Mesothelial cell of epicardium (in vitro differentiated cells): ENCODE measurements around the gene CALML4. TPM values are rescaled to one million over a fixed set of nuclear protein-coding genes. Genes with fewer than 3 reads are reported as not detected.

Experiments used
- DNase-seq, 2 experiments: peaks; one replicate each; pipeline ENCODE4 v3.0.0; 2021; ENCODE audit warnings: low spot score in 2 of 2; ENCODE audit not compliant: unreplicated experiment in 2 of 2
- H3K27ac Mint-ChIP-seq: 2 replicates; pipeline ENCODE4 v1.8.0; 2021; ENCODE audit warnings: mixed read lengths
- H3K27me3 Mint-ChIP-seq: 2 replicates; pipeline ENCODE4 v1.8.0; 2021; ENCODE audit warnings: low read depth, mixed read lengths
- H3K36me3 Mint-ChIP-seq: 2 replicates; pipeline ENCODE4 v1.8.0; 2021; ENCODE audit warnings: mixed read lengths
- H3K4me1 Mint-ChIP-seq: 2 replicates; pipeline ENCODE4 v1.8.0; 2021; ENCODE audit warnings: mixed read lengths
- H3K4me3 Mint-ChIP-seq: 2 replicates; pipeline ENCODE4 v1.8.0; 2021; ENCODE audit warnings: mild to moderate bottlenecking, moderate library complexity, mixed read lengths
- H3K9me3 Mint-ChIP-seq: 2 replicates; pipeline ENCODE4 v1.8.0; 2021; ENCODE audit warnings: mixed read lengths
- CTCF ChIP-seq: fragments of 200-600 bp; sonication (generic); IDR thresholded peaks from one replicate; pipeline ENCODE4 v1.5.0; 2021; ENCODE audit warnings: antibody characterized with exemption; ENCODE audit not compliant: unreplicated experiment
- total RNA-seq: library from RNA; stranded (reverse); gene quantifications from 3 replicates; pipeline ENCODE4 v1.2.1, GENCODE V29; 2021

Gene CALML4
- total RNA-seq, 1 donor from 2014 or later: 8.4 TPM

GRCh38 chr15:68209735-68210408 is 4.7 kb upstream of the CALML4 start:
- Mint-ChIP-seq H3K4me1 (peaks cover 9% of the 10 kb centered on the region), H3K36me3 (peaks cover 1% of the 10 kb centered on the region), H3K9me3 (no peaks in the 10 kb centered on the region), H3K27ac (no peak overlapping the region), H3K4me3 (no peak overlapping the region), H3K27me3 (no peaks in the 10 kb centered on the region)
- no peak for DNase-seq
- no peak for TF ChIP-seq CTCF

DNA sequence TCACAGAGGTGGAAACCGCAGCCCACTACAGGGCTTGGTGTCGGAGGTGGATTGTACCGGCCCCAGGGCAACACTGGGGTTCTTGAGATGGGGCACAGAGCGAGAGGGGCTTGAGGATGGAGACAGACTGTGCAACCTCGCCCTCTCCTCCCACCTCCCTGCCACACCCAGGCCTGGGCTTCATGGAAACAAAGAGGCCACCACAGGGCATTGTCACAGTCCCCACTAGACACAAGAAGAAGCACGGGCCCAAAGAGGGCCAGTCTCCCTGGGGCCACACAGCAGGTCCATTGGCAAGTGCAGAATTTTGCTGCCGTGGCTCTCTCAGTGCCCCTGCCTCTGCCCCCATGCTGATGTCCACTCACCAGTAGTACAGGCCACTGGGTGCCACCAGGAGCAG is 4.1 kb upstream of the CALML4 start:
- no peak overlapping the region for H3K27ac Mint-ChIP-seq
- H3K36me3 Mint-ChIP-seq: peaks cover 1% of the 10 kb centered on the region
- H3K4me1 Mint-ChIP-seq: peaks cover 12% of the 10 kb centered on the region
- TF ChIP-seq CTCF: no peak
- H3K27me3 Mint-ChIP-seq: no peaks in the 10 kb centered on the region
- no peak overlapping the region for H3K4me3 Mint-ChIP-seq
- DNase-seq: no peak
- H3K9me3 Mint-ChIP-seq: no peaks in the 10 kb centered on the region

GRCh38 chr15:68208636-68209240 is 3.6 kb upstream of the CALML4 start:
- TF ChIP-seq CTCF: no peak
- Mint-ChIP-seq H3K27me3 (no peaks in the 10 kb centered on the region), H3K4me1 (peaks cover 12% of the 10 kb centered on the region), H3K27ac (peak overlapping the region; percentile 34), H3K4me3 (no peak overlapping the region), H3K36me3 (peaks cover 1% of the 10 kb centered on the region), H3K9me3 (no peaks in the 10 kb centered on the region)
- DNase-seq: no peak

GRCh38 chr15:68208136-68208535 is 3.0 kb upstream of the CALML4 start:
- TF ChIP-seq CTCF: no peak
- H3K9me3 Mint-ChIP-seq: no peaks in the 10 kb centered on the region
- no peak for DNase-seq
- peaks cover 1% of the 10 kb centered on the region for H3K36me3 Mint-ChIP-seq
- H3K4me3 Mint-ChIP-seq: no peak overlapping the region
- no peak overlapping the region for H3K27ac Mint-ChIP-seq
- no peaks in the 10 kb centered on the region for H3K27me3 Mint-ChIP-seq
- peaks cover 12% of the 10 kb centered on the region for H3K4me1 Mint-ChIP-seq

GRCh38 chr15:68207176-68207935 is 2.2 kb upstream of the CALML4 start:
- Mint-ChIP-seq H3K27ac (no peak overlapping the region), H3K9me3 (no peaks in the 10 kb centered on the region), H3K36me3 (peaks cover 1% of the 10 kb centered on the region), H3K27me3 (no peaks in the 10 kb centered on the region), H3K4me1 (peaks cover 12% of the 10 kb centered on the region), H3K4me3 (no peak overlapping the region)
- TF ChIP-seq CTCF: no peak
- DNase-seq: no peak
